GM12874 (cell line): ENCODE results near the gene LGI1.

ENCODE experiments used
- CTCF ChIP-seq: IDR thresholded peaks from 2 replicates; pipeline ENCODE4 v1.5.1; 2011; ENCODE audit warnings: low read depth, mild to moderate bottlenecking, control low read depth, low read length, moderate library complexity; ENCODE audit not compliant: insufficient read depth

Gene LGI1

DNA sequence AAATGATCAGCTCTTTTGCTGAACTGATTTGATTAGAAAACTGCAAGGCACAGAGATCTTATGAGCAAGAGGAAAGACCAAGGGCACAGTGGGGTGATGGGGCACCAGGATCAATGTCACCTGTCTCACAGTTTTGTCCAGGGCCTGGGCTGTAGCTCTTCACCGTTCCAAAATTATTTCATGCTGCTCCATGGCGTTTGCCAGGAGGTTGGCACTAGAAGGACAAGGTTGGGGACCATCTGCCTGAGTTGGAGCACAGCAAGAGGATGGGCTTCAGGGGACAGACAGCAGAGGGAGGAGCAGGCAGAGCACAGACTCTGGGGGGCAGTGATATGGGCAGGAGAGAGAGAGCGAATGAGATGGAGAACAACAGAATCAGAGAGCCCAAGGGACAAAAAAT, 37.8 kb upstream of the LGI1 start:
- no peak for TF ChIP-seq CTCF

DNA sequence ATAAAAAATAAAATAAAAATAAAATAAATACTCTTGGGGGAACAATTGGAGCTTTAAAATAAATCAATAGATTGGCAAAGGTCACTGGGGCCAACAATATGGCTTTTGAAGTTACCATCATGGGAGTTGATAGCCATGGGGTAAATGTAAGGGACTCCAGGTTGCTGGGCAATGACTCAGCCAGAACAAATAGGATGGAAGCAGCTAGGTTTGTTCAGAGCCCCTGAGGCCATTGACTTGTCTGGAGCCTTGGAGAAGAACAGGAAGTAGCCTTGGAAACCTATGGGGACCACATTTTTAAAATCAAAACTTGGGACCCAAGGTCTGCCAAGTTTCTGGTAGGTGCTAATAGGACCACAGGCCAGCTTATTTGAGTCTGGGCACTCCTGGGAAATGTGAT, 35.2 kb upstream of the LGI1 start:
- no peak for TF ChIP-seq CTCF

- TF ChIP-seq CTCF, result no peak
These were observed 34.6 kb upstream of the LGI1 start for GRCh38 chr10:93723153-93723552.

- no peak for TF ChIP-seq CTCF
These were observed 31.7 kb upstream of the LGI1 start for GRCh38 chr10:93726024-93726423.

DNA sequence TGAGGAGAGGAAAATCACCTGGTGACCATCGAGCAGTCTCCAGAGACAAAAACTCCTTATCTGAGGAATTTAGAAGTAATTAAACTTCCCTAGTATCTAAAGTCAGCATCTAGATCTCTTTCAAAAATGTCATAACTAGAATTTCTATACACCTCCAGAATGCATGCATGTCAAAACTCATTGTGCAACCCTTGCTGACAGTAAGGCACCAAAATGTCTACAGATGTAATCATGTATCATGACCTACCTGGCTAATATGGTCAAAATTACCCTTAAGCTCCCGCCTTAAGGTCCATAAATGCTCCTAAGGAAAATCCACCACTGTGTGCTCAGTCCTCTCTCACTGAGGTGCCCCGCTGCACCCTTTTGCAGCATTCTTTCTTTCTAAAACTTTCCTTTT, 16.4 kb upstream of the LGI1 start:
- TF ChIP-seq CTCF, result no peak

- TF ChIP-seq CTCF, result no peak
These were observed 14.9 kb upstream of the LGI1 start for GRCh38 chr10:93742633-93743349.

- TF ChIP-seq CTCF, result no peak
These were observed 12.2 kb upstream of the LGI1 start for GRCh38 chr10:93745408-93746065.
